ENCODE results near the gene B9D1. TPM values are rescaled to one million over a fixed set of nuclear protein-coding genes. Genes with fewer than 3 reads are reported as not detected.

B9D1 gene
- total RNA-seq, 1 experiment from 2014 or later: 20.0 TPM

DNA sequence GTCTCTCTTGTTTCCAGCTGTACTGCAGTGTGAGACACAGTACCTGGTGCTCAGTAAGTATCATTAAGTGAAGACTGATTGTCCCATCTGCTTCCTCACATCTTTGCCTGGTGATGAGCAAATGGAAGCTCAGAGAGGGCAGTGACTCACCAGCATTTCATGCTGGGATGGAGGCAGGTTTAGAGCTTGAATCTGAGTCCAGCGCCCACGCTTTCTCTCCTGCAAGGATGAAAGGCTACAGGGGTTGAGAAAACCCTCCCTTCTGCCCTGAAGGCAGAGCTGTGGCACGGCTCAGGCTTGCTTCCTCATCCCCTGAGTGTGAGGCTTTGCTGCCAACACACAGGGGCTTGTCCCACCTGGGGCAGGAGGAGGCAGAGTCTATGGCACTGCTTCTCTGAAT lies 47.0 kb upstream of the B9D1 start (continued):
- TF ChIP-seq, protein P1, sequence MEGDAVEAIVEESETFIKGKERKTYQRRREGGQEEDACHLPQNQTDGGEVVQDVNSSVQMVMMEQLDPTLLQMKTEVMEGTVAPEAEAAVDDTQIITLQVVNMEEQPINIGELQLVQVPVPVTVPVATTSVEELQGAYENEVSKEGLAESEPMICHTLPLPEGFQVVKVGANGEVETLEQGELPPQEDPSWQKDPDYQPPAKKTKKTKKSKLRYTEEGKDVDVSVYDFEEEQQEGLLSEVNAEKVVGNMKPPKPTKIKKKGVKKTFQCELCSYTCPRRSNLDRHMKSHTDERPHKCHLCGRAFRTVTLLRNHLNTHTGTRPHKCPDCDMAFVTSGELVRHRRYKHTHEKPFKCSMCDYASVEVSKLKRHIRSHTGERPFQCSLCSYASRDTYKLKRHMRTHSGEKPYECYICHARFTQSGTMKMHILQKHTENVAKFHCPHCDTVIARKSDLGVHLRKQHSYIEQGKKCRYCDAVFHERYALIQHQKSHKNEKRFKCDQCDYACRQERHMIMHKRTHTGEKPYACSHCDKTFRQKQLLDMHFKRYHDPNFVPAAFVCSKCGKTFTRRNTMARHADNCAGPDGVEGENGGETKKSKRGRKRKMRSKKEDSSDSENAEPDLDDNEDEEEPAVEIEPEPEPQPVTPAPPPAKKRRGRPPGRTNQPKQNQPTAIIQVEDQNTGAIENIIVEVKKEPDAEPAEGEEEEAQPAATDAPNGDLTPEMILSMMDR (IDR thresholded peaks at IDR 0.05 in 2 of 3, conservative IDR thresholded peaks at IDR 0.05 in 1 of 3; ENCODE audit: borderline replicate concordance in 1 of 3, insufficient read depth in 1 of 3, low read depth in 2 of 3, low read length in 2 of 3): no peak

DNA sequence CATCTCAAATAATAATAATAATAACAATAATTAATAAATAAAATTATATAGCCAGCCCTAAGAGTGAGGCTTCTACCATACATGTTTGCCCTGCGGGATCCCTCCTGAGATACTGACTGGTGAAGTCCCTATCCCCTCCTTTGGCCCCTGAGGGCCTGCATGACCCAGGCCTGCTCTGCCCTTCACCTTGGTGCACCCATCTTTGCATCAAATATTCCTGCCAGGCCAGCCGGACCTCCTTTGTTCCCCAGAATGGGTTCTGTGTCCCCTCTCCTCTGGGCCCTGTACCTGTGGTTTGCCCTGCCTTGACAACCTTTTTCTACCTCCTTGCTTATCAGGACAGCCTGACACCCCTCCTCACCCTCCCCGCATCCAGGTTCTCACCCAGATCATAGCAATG lies 46.5 kb upstream of the B9D1 start:
- H3K9me2 ChIP-seq (ENCODE audit: insufficient read depth): no peaks in the 10 kb centered on the region
- BruUV-seq (replicated peaks): no TSS peak
- H3K4me1 ChIP-seq (ENCODE audit: control insufficient read depth in 1 of 2, insufficient read depth in 2 of 2, low read length in 2 of 2): peaks cover 9 to 16% of the 10 kb centered on the region in 2 experiments; a peak in 3 of 4 replicates
- POLR2A ChIA-PET: interaction anchor here (1.7 kb wide), 1 partner anchor 31 kb away, joined by 6 read pairs; the partner anchor contains the start of gene MAPK7
- H3K4me3 ChIP-seq (replicated peaks in 1 of 2; ENCODE audit: low read depth in 1 of 2, low read length in 2 of 2): peak overlapping the region in 1 of 2 experiments; percentile 0; a peak in 1 of 4 replicates
- no peaks in the 10 kb centered on the region for H4K20me1 ChIP-seq (ENCODE audit: insufficient read depth)
- CTCF ChIA-PET: interaction anchor here (0.9 to 1.0 kb wide), 2 partner anchors 38 to 46 kb away, joined by 3 to 5 read pairs; partner anchors contain the start of gene B9D1
- RAD21 ChIA-PET (ENCODE audit: low non-redundant PET in 1 of 2, low total read pairs in 2 of 2, uncharacterized antibody in 2 of 2, unreplicated experiment in 2 of 2): interaction anchor here in 1 of 2 experiments (1.0 kb wide), 1 partner anchor 31 kb away, joined by 3 read pairs; the partner anchor contains the start of gene MAPK7
- no peak overlapping the region for H3K9ac ChIP-seq (ENCODE audit: low read length)
- peak overlapping the region; percentile 64 for H3K4me2 ChIP-seq (ENCODE audit: low read length)
- ATAC-seq (peak; percentile 15), DNase-seq (ENCODE audit: low read depth, low spot score) (no peak)
- no peak overlapping the region for H3K27ac ChIP-seq (ENCODE audit: low read depth, low read length)
- no peaks in the 10 kb centered on the region for H3K27me3 ChIP-seq (ENCODE audit: insufficient read depth, low read length)
- peak overlapping the region; percentile 7 for H2AFZ ChIP-seq (ENCODE audit: low read depth, low read length, poor library complexity, severe bottlenecking)
- intact Hi-C loops (cut with micrococcal nuclease): no loop called here
- no peaks in the 10 kb centered on the region for H3K36me3 ChIP-seq (ENCODE audit: control insufficient read depth in 1 of 2, insufficient read depth in 2 of 2, low read length in 2 of 2)
- H3K79me2 ChIP-seq (ENCODE audit: insufficient read depth, low read length): no peaks in the 10 kb centered on the region
- H3K9me3 ChIP-seq (ENCODE audit: control insufficient read depth in 1 of 2, insufficient read depth in 1 of 2, low read depth in 1 of 2, low read length in 2 of 2): no peaks in the 10 kb centered on the region
- TF ChIP-seq SP1 (IDR thresholded peaks at IDR 0.05; ENCODE audit: low read depth) (no peak), JUND (IDR thresholded peaks at IDR 0.05) (no peak), YY1 (IDR thresholded peaks at IDR 0.05; ENCODE audit: extremely low read depth, insufficient replicate concordance, low read depth, low read length) (no peak), EGR1 (IDR thresholded peaks at IDR 0.05; ENCODE audit: low read depth) (no peak), POLR2A (IDR thresholded peaks at IDR 0.05; ENCODE audit: borderline replicate concordance, extremely low read depth, insufficient read depth, insufficient read length) (no peak), ELF1 (IDR thresholded peaks at IDR 0.05; ENCODE audit: borderline replicate concordance, low read depth) (no peak), POLR2AphosphoS5 (IDR thresholded peaks at IDR 0.05; ENCODE audit: low read depth, low read length) (no peak), EZH2phosphoT487 (IDR thresholded peaks at IDR 0.05; ENCODE audit: borderline replicate concordance) (no peak), CEBPB (IDR thresholded peaks at IDR 0.05; ENCODE audit: low read depth) (no peak), ZFX (IDR thresholded peaks at IDR 0.05) (no peak), RAD21 (IDR thresholded peaks at IDR 0.05; ENCODE audit: low read depth) (no peak), CBX3 (IDR thresholded peaks at IDR 0.05; ENCODE audit: low read depth) (no peak), SIN3A (IDR thresholded peaks at IDR 0.05; ENCODE audit: low read depth) (no peak), EZH2 (IDR thresholded peaks at IDR 0.05) (no peak), FOSL1 (IDR thresholded peaks at IDR 0.05; ENCODE audit: low read depth) (no peak)
- TF ChIP-seq, protein P1 (IDR thresholded peaks at IDR 0.05 in 2 of 3, conservative IDR thresholded peaks at IDR 0.05 in 1 of 3; ENCODE audit: borderline replicate concordance in 1 of 3, insufficient read depth in 1 of 3, low read depth in 2 of 3, low read length in 2 of 3): no peak
- TF ChIP-seq, protein P2, sequence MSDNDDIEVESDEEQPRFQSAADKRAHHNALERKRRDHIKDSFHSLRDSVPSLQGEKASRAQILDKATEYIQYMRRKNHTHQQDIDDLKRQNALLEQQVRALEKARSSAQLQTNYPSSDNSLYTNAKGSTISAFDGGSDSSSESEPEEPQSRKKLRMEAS (IDR thresholded peaks at IDR 0.05): no peak
- TF ChIP-seq, protein P3, sequence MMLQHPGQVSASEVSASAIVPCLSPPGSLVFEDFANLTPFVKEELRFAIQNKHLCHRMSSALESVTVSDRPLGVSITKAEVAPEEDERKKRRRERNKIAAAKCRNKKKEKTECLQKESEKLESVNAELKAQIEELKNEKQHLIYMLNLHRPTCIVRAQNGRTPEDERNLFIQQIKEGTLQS (IDR thresholded peaks at IDR 0.05): no peak
- TF ChIP-seq, protein P4, sequence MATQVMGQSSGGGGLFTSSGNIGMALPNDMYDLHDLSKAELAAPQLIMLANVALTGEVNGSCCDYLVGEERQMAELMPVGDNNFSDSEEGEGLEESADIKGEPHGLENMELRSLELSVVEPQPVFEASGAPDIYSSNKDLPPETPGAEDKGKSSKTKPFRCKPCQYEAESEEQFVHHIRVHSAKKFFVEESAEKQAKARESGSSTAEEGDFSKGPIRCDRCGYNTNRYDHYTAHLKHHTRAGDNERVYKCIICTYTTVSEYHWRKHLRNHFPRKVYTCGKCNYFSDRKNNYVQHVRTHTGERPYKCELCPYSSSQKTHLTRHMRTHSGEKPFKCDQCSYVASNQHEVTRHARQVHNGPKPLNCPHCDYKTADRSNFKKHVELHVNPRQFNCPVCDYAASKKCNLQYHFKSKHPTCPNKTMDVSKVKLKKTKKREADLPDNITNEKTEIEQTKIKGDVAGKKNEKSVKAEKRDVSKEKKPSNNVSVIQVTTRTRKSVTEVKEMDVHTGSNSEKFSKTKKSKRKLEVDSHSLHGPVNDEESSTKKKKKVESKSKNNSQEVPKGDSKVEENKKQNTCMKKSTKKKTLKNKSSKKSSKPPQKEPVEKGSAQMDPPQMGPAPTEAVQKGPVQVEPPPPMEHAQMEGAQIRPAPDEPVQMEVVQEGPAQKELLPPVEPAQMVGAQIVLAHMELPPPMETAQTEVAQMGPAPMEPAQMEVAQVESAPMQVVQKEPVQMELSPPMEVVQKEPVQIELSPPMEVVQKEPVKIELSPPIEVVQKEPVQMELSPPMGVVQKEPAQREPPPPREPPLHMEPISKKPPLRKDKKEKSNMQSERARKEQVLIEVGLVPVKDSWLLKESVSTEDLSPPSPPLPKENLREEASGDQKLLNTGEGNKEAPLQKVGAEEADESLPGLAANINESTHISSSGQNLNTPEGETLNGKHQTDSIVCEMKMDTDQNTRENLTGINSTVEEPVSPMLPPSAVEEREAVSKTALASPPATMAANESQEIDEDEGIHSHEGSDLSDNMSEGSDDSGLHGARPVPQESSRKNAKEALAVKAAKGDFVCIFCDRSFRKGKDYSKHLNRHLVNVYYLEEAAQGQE (IDR thresholded peaks at IDR 0.05; ENCODE audit: low read depth): no peak

Measured in HCT116 (cell line).